Measurements from ENCODE around the gene GCK. TPM values are rescaled to one million over a fixed set of nuclear protein-coding genes. Genes with fewer than 3 reads are reported as not detected.
"Not testable (repeated sequence)": the region's sequence is repeated elsewhere in the genome, so short reads cannot be mapped to it uniquely, and the experiment has no call there.

GCK gene
- total RNA-seq, 1 donor from 2014 or later = 0.26 TPM

- no peak for DNase-seq (ENCODE audit: low read depth in 2 of 2)
Measured at GRCh38 chr7:44142028-44142427, 47.2 kb downstream of the GCK start.

DNA sequence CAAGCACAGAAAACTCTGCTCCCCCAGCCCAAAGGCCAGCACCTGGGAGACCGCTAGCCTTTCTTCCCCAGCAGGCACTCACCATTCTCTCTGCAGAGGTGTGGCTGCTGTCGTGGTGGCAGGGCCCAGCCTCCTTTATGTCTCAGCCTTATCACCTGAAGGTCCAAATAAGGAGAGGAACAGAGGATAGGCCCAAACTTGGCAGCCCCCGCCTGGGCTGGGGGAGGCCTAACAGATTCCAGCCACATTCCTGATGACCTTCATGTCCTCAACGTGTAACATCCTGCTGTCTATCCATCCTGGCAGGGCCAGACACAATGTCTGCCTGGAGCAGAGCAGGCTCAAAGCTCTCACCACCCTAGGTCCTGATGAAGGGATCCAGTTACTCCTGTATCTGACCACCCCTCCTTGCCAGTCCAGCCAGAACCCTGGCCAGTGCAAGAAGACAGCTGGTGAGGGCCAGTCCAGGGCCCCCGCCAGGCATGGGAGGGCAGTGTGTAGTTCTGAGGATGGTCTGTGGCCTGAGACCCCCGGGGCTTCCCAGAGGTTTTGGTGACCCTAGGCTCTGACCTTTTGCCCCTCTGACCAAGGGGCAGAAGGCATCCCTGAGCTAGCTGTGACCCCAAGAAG, 47.9 kb downstream of the GCK start, which contains the start of gene MYL7:
TSS of gene MYL7 (minus strand) at position 112 of the 630 bp plus-strand sequence. CDS start at position 85, 27 bp downstream.
- DNase-seq (ENCODE audit: low read depth in 2 of 2) = no peak

GRCh38 chr7:44140341-44140740, 48.9 kb downstream of the GCK start:
- no peak for DNase-seq (ENCODE audit: low read depth in 2 of 2)

DNA sequence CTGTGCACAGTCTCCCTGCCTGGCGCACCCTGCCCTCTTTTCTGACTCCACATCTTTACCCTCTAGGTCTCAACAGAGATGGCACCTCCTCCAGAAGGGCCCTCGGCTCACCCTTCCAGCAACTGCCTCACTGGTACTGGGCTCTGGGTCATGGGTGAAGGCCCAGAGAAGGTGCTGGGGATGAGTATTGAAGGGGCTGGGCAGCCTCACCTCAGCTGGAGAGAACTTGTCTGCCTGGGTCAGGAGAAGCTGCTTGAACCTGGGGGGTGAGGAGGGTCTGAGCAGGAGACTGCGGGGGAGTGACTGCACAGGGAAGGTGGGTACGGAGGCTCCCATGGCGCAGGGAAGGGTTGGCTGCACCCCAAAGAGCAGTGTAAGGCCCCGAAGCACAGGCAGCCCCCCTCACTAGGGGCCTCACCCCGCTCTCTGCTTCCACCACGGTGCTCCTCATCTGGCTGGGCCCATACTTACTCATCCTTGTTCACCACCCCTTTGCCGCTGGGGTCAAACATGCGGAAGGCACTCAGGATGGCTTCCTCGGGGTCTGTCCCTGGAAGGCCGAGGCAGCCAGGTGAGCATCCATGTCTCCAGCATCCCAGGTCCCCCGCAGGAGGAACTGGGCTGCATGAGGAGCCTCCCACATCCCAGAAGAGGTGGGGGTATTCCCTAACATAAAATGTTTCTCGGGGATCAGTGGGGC, 49.8 kb downstream of the GCK start:
- no peak for DNase-seq (ENCODE audit: low read depth in 2 of 2)

- no peak for DNase-seq (ENCODE audit: low read depth in 2 of 2)
Measured at GRCh38 chr7:44138698-44139097, 50.5 kb downstream of the GCK start.

DNA sequence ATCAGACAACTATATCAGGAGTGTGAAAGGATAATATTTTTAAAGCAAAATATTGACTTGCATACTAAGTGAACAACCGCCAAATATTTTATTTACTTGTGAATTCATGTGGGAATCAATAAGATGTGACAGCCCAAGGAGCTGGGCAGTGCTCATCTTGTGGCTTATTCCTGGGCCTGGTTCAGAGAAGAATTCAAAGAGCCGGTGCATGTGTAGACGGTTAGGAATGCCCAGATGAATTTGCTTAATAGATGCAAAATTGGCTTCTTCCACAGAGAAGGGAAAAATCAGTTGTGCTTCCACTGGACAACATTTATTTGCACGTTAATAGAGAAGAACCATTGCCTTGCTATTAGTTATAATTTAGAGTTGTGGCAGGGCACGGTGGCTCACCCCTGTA, 52.5 kb downstream of the GCK start:
- no peak for DNase-seq (ENCODE audit: low read depth in 2 of 2)

GRCh38 chr7:44134943-44135628, 54.2 kb downstream of the GCK start:
- DNase-seq (ENCODE audit: low read depth in 2 of 2) = no peak

GRCh38 chr7:44133295-44133694, 55.9 kb downstream of the GCK start:
- no peak for DNase-seq (ENCODE audit: low read depth in 2 of 2)

DNA sequence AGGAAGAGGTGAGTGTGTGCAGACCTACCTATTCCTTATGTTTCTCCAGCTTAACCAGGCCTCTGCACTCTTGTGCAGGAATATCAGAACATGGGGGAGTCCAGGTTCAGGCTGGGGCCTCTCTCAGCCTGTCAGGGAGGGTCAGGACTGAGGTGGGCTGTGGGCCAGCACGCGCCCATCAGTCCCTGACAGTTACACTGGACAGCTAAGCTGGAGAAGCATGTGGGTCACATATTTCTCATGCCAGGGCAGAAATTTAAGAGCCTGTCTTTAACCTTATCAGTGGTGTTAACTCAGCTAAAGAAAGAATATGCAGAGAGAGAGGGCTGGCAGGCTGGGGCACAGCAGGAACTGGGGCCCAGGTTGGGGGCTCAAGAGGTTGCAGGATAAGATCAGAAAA, 57.2 kb downstream of the GCK start:
- DNase-seq (ENCODE audit: low read depth in 2 of 2) = no peak

- no peak for DNase-seq (ENCODE audit: low read depth in 2 of 2)
Measured at GRCh38 chr7:44131173-44132029, 57.8 kb downstream of the GCK start.

DNA sequence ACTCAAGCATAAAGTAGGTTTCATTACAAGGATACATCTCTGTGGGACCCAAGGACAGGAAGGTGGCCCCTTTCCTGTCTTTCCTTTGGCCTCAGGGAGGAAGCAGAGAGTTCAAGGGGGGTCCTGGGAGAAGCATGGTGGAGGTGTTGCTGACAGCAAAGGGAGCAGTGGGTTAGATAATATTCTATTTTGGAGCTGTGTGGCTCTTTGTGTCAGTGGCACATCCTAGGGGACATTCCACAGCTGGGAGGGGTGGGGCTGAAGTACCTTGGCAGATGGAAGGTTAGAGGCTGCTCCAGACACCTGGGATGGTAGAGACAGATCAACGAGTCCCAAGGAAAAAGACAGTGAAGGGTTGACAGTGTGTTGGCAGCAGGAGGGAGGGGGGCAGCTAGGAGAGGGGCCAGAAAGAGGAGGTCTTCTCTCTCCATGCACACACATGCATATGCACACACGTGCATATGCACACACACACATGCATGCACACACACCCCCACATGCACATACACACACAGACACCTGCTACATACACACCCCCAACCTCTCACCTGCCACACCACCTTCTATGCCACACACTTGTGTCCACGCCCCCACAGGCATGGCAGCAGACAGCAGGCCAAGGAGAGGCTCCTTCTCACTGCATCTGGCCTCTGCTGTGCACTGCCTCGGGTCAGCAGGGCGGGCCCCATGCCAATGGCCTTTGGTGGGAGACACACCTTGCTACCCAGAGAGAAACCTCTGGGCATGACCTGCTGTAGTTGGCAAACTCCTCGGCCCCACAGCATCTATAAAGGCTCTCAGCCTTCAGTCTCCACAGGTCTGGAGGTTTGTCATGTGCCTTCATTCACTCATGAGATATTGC, 60.3 kb downstream of the GCK start:
- DNase-seq (ENCODE audit: low read depth in 2 of 2) = no peak

DNA sequence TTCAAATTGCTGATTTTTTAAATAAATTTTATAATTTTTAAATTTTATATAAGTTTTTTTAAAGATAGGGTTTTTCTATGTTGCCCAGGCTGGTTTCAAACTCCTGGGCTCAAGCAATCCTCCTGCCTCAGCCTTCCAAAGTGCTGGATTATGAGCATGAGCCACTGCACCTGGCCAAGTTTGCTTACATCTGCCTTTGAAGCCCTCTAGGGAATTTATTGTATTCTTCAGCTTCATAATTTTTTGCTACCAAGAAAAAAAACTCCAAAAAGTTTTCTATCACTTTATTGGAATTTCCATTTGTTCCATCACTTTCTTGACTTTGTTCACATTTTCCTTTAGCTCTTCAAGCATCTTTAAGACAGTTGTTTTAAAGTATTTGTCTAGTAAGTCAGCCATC, 62.1 kb downstream of the GCK start:
- DNase-seq (ENCODE audit: low read depth in 2 of 2) = no peak

- DNase-seq (ENCODE audit: low read depth in 2 of 2) = not testable (repeated sequence)
Measured at GRCh38 chr7:44126574-44126973, 62.7 kb downstream of the GCK start.

- no peak for DNase-seq (ENCODE audit: low read depth in 2 of 2)
Measured at GRCh38 chr7:44124822-44125202, 64.4 kb downstream of the GCK start.

- DNase-seq (ENCODE audit: low read depth in 2 of 2) = peak; percentile 88 to 98
Measured at GRCh38 chr7:44123190-44124003, 65.8 kb downstream of the GCK start, which contains the start of gene POLD2. POLD2 (minus strand) TSS chr7:44123548; CDS start chr7:44122053, 1,495 bp downstream.

GRCh38 chr7:44122529-44122928, 66.7 kb downstream of the GCK start:
- no peak for DNase-seq (ENCODE audit: low read depth in 2 of 2)

DNA sequence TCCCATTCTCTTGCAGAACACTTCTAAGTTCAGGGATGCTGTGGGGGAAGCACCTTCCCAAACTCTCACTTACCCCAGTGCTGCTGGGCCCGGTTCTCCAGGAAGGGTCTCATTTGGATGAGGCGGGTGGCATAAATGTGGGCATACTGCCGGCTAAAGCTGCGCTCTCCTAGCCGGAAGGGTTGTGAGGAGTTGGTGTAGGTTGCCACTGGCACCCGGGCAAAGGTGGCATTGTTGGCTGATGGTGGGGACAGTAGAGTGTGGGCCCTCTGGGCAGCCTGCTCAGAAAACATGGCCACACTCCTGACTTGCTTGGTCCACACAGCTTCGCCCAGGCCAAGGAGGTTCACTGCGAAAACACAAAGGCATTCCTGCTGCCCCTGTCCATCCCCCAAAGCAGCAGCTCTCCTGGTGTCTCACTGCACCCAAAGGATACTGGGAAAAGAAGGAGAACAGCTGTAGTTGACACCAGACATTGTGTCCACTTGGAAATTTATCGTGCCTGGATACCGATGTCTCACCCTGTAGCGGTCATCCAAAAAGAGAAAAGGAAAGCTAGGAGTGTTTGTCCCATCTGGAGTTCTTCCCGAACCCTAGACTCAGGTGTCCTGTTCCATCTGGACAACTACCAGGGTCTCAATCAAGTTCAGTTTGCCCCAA, 67.3 kb downstream of the GCK start:
- no peak for DNase-seq (ENCODE audit: low read depth in 2 of 2)

GRCh38 chr7:44120395-44120794, 68.8 kb downstream of the GCK start:
- DNase-seq (ENCODE audit: low read depth in 2 of 2) = no peak

- DNase-seq (ENCODE audit: low read depth in 2 of 2) = no peak
Measured at GRCh38 chr7:44119829-44120380, 69.3 kb downstream of the GCK start.
